ENCODE measurements around the gene TMEM205. TPM values are rescaled to one million over a fixed set of nuclear protein-coding genes. Genes with fewer than 3 reads are reported as not detected.

The TMEM205 gene
- total and polyA plus RNA-seq, 2 of the 13 experiments (the other 11 are each of a cell fraction or from before 2014, with no cell fraction given): 45.5 to 98.7 TPM

DNA sequence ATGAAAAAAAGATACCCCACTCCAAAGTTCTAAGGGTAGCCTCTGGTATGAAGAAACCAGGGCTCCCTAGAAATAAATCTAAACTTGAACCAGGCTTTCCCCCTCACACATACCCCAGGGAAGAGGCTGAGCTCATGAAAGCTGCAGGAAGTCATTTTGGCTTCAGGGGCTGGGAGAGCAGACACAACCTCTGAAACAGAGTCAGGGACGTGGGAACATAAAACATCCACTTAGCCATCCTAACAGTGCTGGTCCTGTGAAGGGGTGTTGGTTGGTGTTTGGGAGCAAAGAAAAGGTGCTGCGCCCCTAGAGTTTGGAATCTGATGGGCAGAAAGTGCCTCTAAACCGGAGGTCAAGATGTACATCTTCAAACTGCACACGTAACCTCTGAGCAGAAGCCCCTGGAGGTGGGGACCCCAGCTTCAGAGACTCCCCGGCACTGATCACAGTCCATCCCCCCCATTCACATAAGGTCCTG, 22.4 kb downstream of the TMEM205 start (continued):
- TF ChIP-seq, protein P1, sequence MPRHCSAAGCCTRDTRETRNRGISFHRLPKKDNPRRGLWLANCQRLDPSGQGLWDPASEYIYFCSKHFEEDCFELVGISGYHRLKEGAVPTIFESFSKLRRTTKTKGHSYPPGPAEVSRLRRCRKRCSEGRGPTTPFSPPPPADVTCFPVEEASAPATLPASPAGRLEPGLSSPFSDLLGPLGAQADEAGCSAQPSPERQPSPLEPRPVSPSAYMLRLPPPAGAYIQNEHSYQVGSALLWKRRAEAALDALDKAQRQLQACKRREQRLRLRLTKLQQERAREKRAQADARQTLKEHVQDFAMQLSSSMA (CRISPR knock-in tag; IDR thresholded peaks at IDR 0.05): no peak
- no peak for TF ChIP-seq HNF4A (CRISPR knock-in tag; IDR thresholded peaks at IDR 0.05)
- no peak for TF ChIP-seq ZNF121 (CRISPR knock-in tag; IDR thresholded peaks at IDR 0.05)

DNA sequence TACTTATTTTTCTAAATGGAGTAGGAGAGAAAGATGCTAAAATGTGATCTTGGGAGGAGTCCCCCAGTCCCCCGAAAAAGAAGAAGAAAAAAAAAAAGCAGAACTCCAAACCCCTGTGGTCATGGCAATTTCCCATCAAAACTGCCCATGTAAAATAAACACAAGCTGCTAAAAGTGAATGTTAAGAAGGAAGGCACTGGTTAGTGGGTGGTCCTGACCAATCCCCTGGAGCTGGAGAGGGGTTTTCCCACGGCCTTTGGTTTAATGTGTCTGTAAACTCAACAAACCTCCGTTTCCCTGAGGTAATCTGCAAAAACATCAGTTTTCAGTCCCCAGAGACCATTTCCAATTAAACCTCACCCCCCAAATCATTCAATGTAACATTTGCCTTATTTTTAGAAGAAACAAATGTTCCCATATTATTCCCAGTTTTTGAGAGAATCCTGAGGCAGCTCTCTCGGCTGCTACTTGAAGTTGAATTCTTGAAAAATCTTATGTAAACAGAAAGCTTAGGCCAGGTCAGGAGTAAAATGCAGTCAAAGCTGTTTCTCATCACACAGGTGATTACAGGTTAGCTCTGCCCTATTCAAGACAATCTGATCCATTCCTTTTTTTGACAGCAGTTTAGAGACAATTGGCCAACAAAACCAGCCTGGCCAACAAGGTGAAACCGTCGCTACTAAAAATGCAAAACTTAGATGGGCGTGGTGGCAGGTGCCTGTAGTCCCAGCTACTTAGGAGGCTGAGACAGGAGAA, 23.6 kb downstream of the TMEM205 start:
- Histone ChIP-seq H3K4me2 (ENCODE audit: low read depth, low read length) (no peak overlapping the region), H3K9me3 (ENCODE audit: low read length) (no peaks in the 10 kb centered on the region), H3K27me3 (ENCODE audit: control insufficient read depth in 1 of 2, insufficient read depth in 2 of 2, low read length in 2 of 2) (peaks cover 0 to 2% of the 10 kb centered on the region in 2 experiments; a peak in 1 of 5 replicates), H3K9ac (ENCODE audit: insufficient read depth, low read depth, low read length) (no peak overlapping the region), H2AFZ (ENCODE audit: low read length) (no peak overlapping the region), H3K79me2 (ENCODE audit: insufficient read depth, low read length) (no peaks in the 10 kb centered on the region), H4K20me1 (ENCODE audit: insufficient read depth, low read length) (no peaks in the 10 kb centered on the region), H3K27ac (ENCODE audit: extremely low read length, insufficient read depth, low read length) (no peak overlapping the region), H3K36me3 (replicated peaks in 1 of 2; ENCODE audit: control insufficient read depth in 1 of 2, insufficient read depth in 2 of 2, low read length in 2 of 2) (no peaks in the 10 kb centered on the region), H3K4me3 (replicated peaks in 1 of 3; ENCODE audit: insufficient read depth in 1 of 3, low read depth in 2 of 3, low read length in 3 of 3) (no peak overlapping the region), H3K4me1 (ENCODE audit: insufficient read depth, low read length) (peaks cover 38% of the 10 kb centered on the region)
- no peak for FAIRE-seq
- BruUV-seq (replicated peaks): TSS peak; percentile 61
- ChIA-PET CTCF (ENCODE audit: low intra/inter-chr PET ratio, low total read pairs) (no interaction called here), POLR2A (interaction anchor here (0.9 to 1.7 kb wide), 3 partner anchors 18 to 59 kb away, joined by 3 to 6 read pairs (median 4); partner anchors contain the start of genes CCDC159 and TMEM205)
- TF ChIP-seq, protein P2, sequence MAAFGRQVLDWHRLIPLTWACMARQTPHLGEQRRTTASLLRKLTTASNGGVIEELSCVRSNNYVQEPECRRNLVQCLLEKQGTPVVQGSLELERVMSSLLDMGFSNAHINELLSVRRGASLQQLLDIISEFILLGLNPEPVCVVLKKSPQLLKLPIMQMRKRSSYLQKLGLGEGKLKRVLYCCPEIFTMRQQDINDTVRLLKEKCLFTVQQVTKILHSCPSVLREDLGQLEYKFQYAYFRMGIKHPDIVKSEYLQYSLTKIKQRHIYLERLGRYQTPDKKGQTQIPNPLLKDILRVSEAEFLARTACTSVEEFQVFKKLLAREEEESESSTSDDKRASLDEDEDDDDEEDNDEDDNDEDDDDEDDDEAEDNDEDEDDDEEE (CRISPR knock-in tag; IDR thresholded peaks at IDR 0.05): no peak
- TF ChIP-seq RBAK (CRISPR knock-in tag; IDR thresholded peaks at IDR 0.05): no peak
- TF ChIP-seq ZSCAN9 (CRISPR knock-in tag; IDR thresholded peaks at IDR 0.05; ENCODE audit: borderline replicate concordance): no peak
- no peak for TF ChIP-seq STAG1 (CRISPR knock-in tag; IDR thresholded peaks at IDR 0.05)
- no peak for TF ChIP-seq ZNF138 (CRISPR knock-in tag; IDR thresholded peaks at IDR 0.05; ENCODE audit: low read depth)
- TF ChIP-seq MTA3 (CRISPR knock-in tag; IDR thresholded peaks at IDR 0.05): no peak
- TF ChIP-seq HNRNPUL1 (IDR thresholded peaks at IDR 0.05; ENCODE audit: low read depth, low read length): no peak
- no peak for TF ChIP-seq ZNF709 (CRISPR knock-in tag; IDR thresholded peaks at IDR 0.05)
- TF ChIP-seq IRF2 (CRISPR knock-in tag; IDR thresholded peaks at IDR 0.05): no peak
- TF ChIP-seq ZNF124 (CRISPR knock-in tag; IDR thresholded peaks at IDR 0.05): no peak
- TF ChIP-seq, protein P3, sequence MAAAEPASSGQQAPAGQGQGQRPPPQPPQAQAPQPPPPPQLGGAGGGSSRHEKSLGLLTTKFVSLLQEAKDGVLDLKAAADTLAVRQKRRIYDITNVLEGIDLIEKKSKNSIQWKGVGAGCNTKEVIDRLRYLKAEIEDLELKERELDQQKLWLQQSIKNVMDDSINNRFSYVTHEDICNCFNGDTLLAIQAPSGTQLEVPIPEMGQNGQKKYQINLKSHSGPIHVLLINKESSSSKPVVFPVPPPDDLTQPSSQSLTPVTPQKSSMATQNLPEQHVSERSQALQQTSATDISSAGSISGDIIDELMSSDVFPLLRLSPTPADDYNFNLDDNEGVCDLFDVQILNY (CRISPR knock-in tag; conservative IDR thresholded peaks at IDR 0.05): no peak
- TF ChIP-seq ZSCAN12 (CRISPR knock-in tag; IDR thresholded peaks at IDR 0.05): no peak
- no peak for TF ChIP-seq SP5 (CRISPR knock-in tag; IDR thresholded peaks at IDR 0.05; ENCODE audit: borderline replicate concordance, low read depth)
- no peak for TF ChIP-seq ZNF460 (CRISPR knock-in tag; IDR thresholded peaks at IDR 0.05; ENCODE audit: borderline replicate concordance)
- TF ChIP-seq, protein P4, sequence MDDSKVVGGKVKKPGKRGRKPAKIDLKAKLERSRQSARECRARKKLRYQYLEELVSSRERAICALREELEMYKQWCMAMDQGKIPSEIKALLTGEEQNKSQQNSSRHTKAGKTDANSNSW (CRISPR knock-in tag; IDR thresholded peaks at IDR 0.05; ENCODE audit: borderline replicate concordance): no peak
- TF ChIP-seq ZNF180 (CRISPR knock-in tag; IDR thresholded peaks at IDR 0.05; ENCODE audit: borderline replicate concordance, low read depth): no peak
- 30% methylated on average over 7 of the region's 7 CpGs for WGBS (ENCODE audit: low lambda C conversion rate)
- in situ Hi-C loops (cut with HindIII; ENCODE audit: extremely low pct_ligation_motif_present, low pct_unique_long_range_greater_than_20kb): no loop called here
- intact Hi-C loops (cut with micrococcal nuclease; ENCODE audit: unreplicated experiment): no loop called here
- no peak for ATAC-seq
- DNase-seq (ENCODE audit: low spot score): no peak
